GM21360 (cell line): ENCODE data around the gene ATP2C1.

Experiments used
- ATAC-seq: cut with Tn5 transposase; IDR thresholded peaks from one replicate; pipeline ENCODE4 v1.9.1; 2021; ENCODE audit warnings: mild to moderate bottlenecking, moderate library complexity; ENCODE audit not compliant: unreplicated experiment

The ATP2C1 gene

GRCh38 chr3:130894130-130894985 lies 474 bp downstream of the ATP2C1 start:
- peak; percentile 18 for ATAC-seq

- no peak for ATAC-seq
Observed at GRCh38 chr3:130894986-130895280, 1.0 kb downstream of the ATP2C1 start.

GRCh38 chr3:130895690-130896488 lies 2.0 kb downstream of the ATP2C1 start:
- no peak for ATAC-seq

GRCh38 chr3:130897316-130897715 lies 3.4 kb downstream of the ATP2C1 start:
- no peak for ATAC-seq

GRCh38 chr3:130900959-130901358 lies 7.1 kb downstream of the ATP2C1 start:
- peak; percentile 39 for ATAC-seq

- no peak for ATAC-seq
Observed at GRCh38 chr3:130901463-130902204, 7.8 kb downstream of the ATP2C1 start.

GRCh38 chr3:130903412-130903908 lies 9.6 kb downstream of the ATP2C1 start:
- no peak for ATAC-seq

- ATAC-seq: no peak
Observed at GRCh38 chr3:130904491-130904890, 10.6 kb downstream of the ATP2C1 start.

- ATAC-seq: no peak
Observed at GRCh38 chr3:130905551-130905950, 11.7 kb downstream of the ATP2C1 start.

GRCh38 chr3:130906374-130906995 lies 12.6 kb downstream of the ATP2C1 start:
- no peak for ATAC-seq

- no peak for ATAC-seq
Observed at GRCh38 chr3:130907500-130907899, 13.6 kb downstream of the ATP2C1 start.

- ATAC-seq: no peak
Observed at GRCh38 chr3:130907966-130908365, 14.1 kb downstream of the ATP2C1 start.

- ATAC-seq: no peak
Observed at GRCh38 chr3:130915567-130916292, 21.8 kb downstream of the ATP2C1 start.

GRCh38 chr3:130916507-130917167 lies 22.8 kb downstream of the ATP2C1 start:
- peak; percentile 80 for ATAC-seq

GRCh38 chr3:130918328-130918727 lies 24.4 kb downstream of the ATP2C1 start:
- ATAC-seq: no peak

- peak; percentile 60 for ATAC-seq
Observed at GRCh38 chr3:130925628-130926027, 31.7 kb downstream of the ATP2C1 start.

- ATAC-seq: no peak
Observed at GRCh38 chr3:130926504-130926903, 32.6 kb downstream of the ATP2C1 start.

- no peak for ATAC-seq
Observed at GRCh38 chr3:130929804-130930203, 35.9 kb downstream of the ATP2C1 start.

GRCh38 chr3:130932979-130933378 lies 39.1 kb downstream of the ATP2C1 start:
- ATAC-seq: no peak
